HepG2 (cell line): Measurements from ENCODE around the gene MTRR. TPM values are rescaled to one million over a fixed set of nuclear protein-coding genes. Genes with fewer than 3 reads are reported as not detected.

Source experiments
- ATAC-seq: fragments of 200-7000 bp; cut with Tn5 transposase; 3 replicates; pipeline ENCODE4 v1.9.1; 2020; ENCODE audit warnings: mild to moderate bottlenecking, moderate library complexity
- BruUV-seq: library from RNA; stranded (reverse); fragments of 400-500 nt; replicated peaks from 2 replicates; lab custom pipeline; 2021; lab: Mats Ljungman, UMichigan
- CTCF ChIA-PET: fragments of 300-600 bp; formaldehyde crosslinking; extraction: SDS; loops from one replicate; lab custom pipeline; 2021; ENCODE audit warnings: low total read pairs, inconsistent platforms, low intra/inter-chr PET ratio; lab: Yijun Ruan, JAX
- POLR2A ChIA-PET: fragments of 350-600 bp; sonication (Branson Sonifier 250); formaldehyde crosslinking; loops from one replicate; lab custom pipeline; 2020; ENCODE audit warnings: antibody characterized with exemption, inconsistent platforms; lab: Yijun Ruan, JAX
- DNase-seq: peaks from one replicate; pipeline ENCODE4 v3.0.0-alpha.2; 2015; ENCODE audit warnings: low spot score
- FAIRE-seq: peaks from 3 replicates; lab custom pipeline; 2011; peaks lifted over from hg19 to GRCh38; lab: Jason Lieb, UNC
- H2AFZ ChIP-seq: one replicate; pipeline ENCODE4 v1.6.1; 2011; ENCODE audit warnings: low read length, inconsistent platforms
- H3K27ac ChIP-seq: fragments of 300-600 bp; 3 replicates; pipeline ENCODE4 v1.8.0; 2011; ENCODE audit warnings: mixed run types, mild to moderate bottlenecking, mixed read lengths, low read length, inconsistent platforms; ENCODE audit not compliant: insufficient read depth; ENCODE audit errors: extremely low read length
- H3K27me3 ChIP-seq, 2 experiments: fragments of 200-600 bp in 1 of 2; 2 replicates in 1 of 2; 3 replicates in 1 of 2; pipeline versions ENCODE4 v1.6.0 to v1.8.0; 2011; ENCODE audit warnings: low read length in 2 of 2, mild to moderate bottlenecking in 2 of 2, moderate library complexity in 2 of 2, inconsistent platforms in 1 of 2; ENCODE audit not compliant: insufficient read depth in 2 of 2, control insufficient read depth in 1 of 2
- H3K36me3 ChIP-seq, 2 experiments: fragments of 200-600 bp in 1 of 2; replicated peaks in 1 of 2; 2 replicates in 1 of 2; 3 replicates in 1 of 2; pipeline versions ENCODE4 v1.5.1 to v1.8.0; 2011; ENCODE audit warnings: low read length in 2 of 2, inconsistent platforms in 1 of 2; ENCODE audit not compliant: insufficient read depth in 2 of 2, control insufficient read depth in 1 of 2
- H3K4me1 ChIP-seq: 2 replicates; pipeline ENCODE4 v1.5.1; 2012; ENCODE audit warnings: low read length, inconsistent platforms; ENCODE audit not compliant: insufficient read depth
- H3K4me2 ChIP-seq: 2 replicates; pipeline ENCODE4 v1.6.0; 2011; ENCODE audit warnings: low read depth, low read length, inconsistent platforms
- H3K4me3 ChIP-seq, 3 experiments: fragments of 200-600 bp in 1 of 3; sonication (generic), shearing (Covaris generic) in 1 of 3; replicated peaks in 1 of 3; 2 replicates each; pipeline ENCODE4 v1.5.1; 2011 to 2016; ENCODE audit warnings: low read length in 3 of 3, inconsistent platforms in 2 of 3, low read depth in 2 of 3, mild to moderate bottlenecking in 2 of 3, control low read depth in 1 of 3, mixed read lengths in 1 of 3; ENCODE audit not compliant: insufficient read depth in 1 of 3
- H3K79me2 ChIP-seq: one replicate; pipeline ENCODE4 v1.6.1; 2011; ENCODE audit warnings: low read length, inconsistent platforms; ENCODE audit not compliant: insufficient read depth
- H3K9ac ChIP-seq: 2 replicates; pipeline ENCODE4 v1.6.0; 2011; ENCODE audit warnings: mild to moderate bottlenecking, low read depth, low read length, inconsistent platforms; ENCODE audit not compliant: insufficient read depth
- H3K9me3 ChIP-seq: 2 replicates; pipeline ENCODE4 v1.5.1; 2012; ENCODE audit warnings: mild to moderate bottlenecking, low read length
- H4K20me1 ChIP-seq: 2 replicates; pipeline ENCODE4 v1.6.0; 2011; ENCODE audit warnings: inconsistent platforms, mild to moderate bottlenecking, low read length, moderate library complexity; ENCODE audit not compliant: insufficient read depth
- BORCS8-MEF2B ChIP-seq: sonication (generic); formaldehyde crosslinking; IDR thresholded peaks from 2 replicates; pipeline ENCODE4 v1.8.0; 2022; ENCODE audit warnings: mild to moderate bottlenecking, missing genetic modification reagents
- GFI1 ChIP-seq: sonication (generic); formaldehyde crosslinking; IDR thresholded peaks from 2 replicates; pipeline ENCODE4 v1.5.0; 2020; ENCODE audit warnings: missing genetic modification reagents, mild to moderate bottlenecking, borderline replicate concordance
- KDM5B ChIP-seq: sonication (generic); formaldehyde crosslinking; IDR thresholded peaks from 2 replicates; pipeline ENCODE4 v1.4.0; 2020; ENCODE audit warnings: missing genetic modification reagents, mild to moderate bottlenecking, borderline replicate concordance
- LCORL ChIP-seq, 2 experiments: fragments of 450-650 bp in 1 of 2; sonication (generic) in 1 of 2; formaldehyde crosslinking in 1 of 2; IDR thresholded peaks; 2 replicates each; pipeline versions ENCODE4 v1.5.0 to v1.6.1; 2017 to 2020; ENCODE audit warnings: antibody characterized with exemption in 1 of 2, missing genetic modification reagents in 1 of 2
- MIER2 ChIP-seq: IDR thresholded peaks from 2 replicates; pipeline ENCODE4 v1.6.1; 2016; ENCODE audit warnings: missing biosample characterization, missing genetic modification reagents
- RAD21 ChIP-seq: fragments of 450-650 bp; formaldehyde crosslinking; IDR thresholded peaks from 2 replicates; pipeline ENCODE4 v1.5.0; 2020; ENCODE audit warnings: mild to moderate bottlenecking
- TCF7L2 ChIP-seq: IDR thresholded peaks from 2 replicates; pipeline ENCODE4 v1.6.1; 2011; ENCODE audit warnings: mild to moderate bottlenecking, low read depth, low read length, moderate library complexity
- TOE1 ChIP-seq: sonication (generic); formaldehyde crosslinking; IDR thresholded peaks from 2 replicates; pipeline ENCODE4 v1.4.0; 2020; ENCODE audit warnings: mild to moderate bottlenecking, missing genetic modification reagents
- U2AF2 ChIP-seq: fragments of 200-400 bp; formaldehyde crosslinking; IDR thresholded peaks from 2 replicates; pipeline ENCODE4 v1.6.1; 2017; ENCODE audit warnings: low read depth, mild to moderate bottlenecking, low read length
- ZBTB20 ChIP-seq: sonication (generic); formaldehyde crosslinking; IDR thresholded peaks from 2 replicates; pipeline ENCODE4 v1.8.1; 2023; ENCODE audit warnings: missing genetic modification reagents, low read depth, mild to moderate bottlenecking, borderline replicate concordance
- ZFY ChIP-seq: sonication (generic); formaldehyde crosslinking; IDR thresholded peaks from 2 replicates; pipeline ENCODE4 v1.4.0; 2020; ENCODE audit warnings: missing genetic modification reagents
- ZNF75D ChIP-seq: sonication (generic); formaldehyde crosslinking; IDR thresholded peaks from 2 replicates; pipeline ENCODE4 v1.8.1; 2023; ENCODE audit warnings: missing genetic modification reagents, mild to moderate bottlenecking, borderline replicate concordance
- WGBS: methylation state at CpG from one replicate; pipeline ENCODE4 v1.1.6; 2017; ENCODE audit warnings: low lambda C conversion rate; 5-methylcytosine and 5-hydroxymethylcytosine counted together
- in situ Hi-C: cut with HindIII; loops from 2 replicates; pipeline ENCODE4 v1.10.0; 2017; ENCODE audit warnings: low pct_unique_long_range_greater_than_20kb; ENCODE audit not compliant: extremely low pct_ligation_motif_present
- intact Hi-C: fragments of 100-400 bp; cut with micrococcal nuclease; formaldehyde crosslinking; loops from one replicate; pipeline ENCODE4 v1.10.0; 2022; ENCODE audit not compliant: unreplicated experiment
- polyA plus RNA-seq, 8 experiments: library from polyadenylated mRNA; depleted of rRNA in 3 of 8; stranded (reverse) in 7 of 8; unstranded in 1 of 8; fragments of >200 nt; fragmentation: Illumina TruSeq in 4 of 8; extraction: Trizol in 4 of 8; gene quantifications; 2 replicates each; pipeline versions ENCODE4 v1.2.1 to v1.2.3, GENCODE V29; 2011 to 2016; ENCODE audit warnings: low read depth in 4 of 8, missing spikeins in 1 of 8, mixed read lengths in 1 of 8; ENCODE audit not compliant: insufficient read depth in 1 of 8
- total RNA-seq, 5 experiments: library from RNA; depleted of rRNA; stranded (reverse); fragments of >200 nt; fragmentation: Illumina TruSeq; extraction: Trizol; gene quantifications; 2 replicates each; pipeline ENCODE4 v1.2.3, GENCODE V29; 2016; ENCODE audit warnings: low read depth in 1 of 5

Gene MTRR
- total and polyA plus RNA-seq, 2 of the 13 experiments (the other 11 are each of a cell fraction or from before 2014, with no cell fraction given) = 39.2 to 59.2 TPM

GRCh38 chr5:7852542-7852941 lies 16.4 kb upstream of the MTRR start:
- DNase-seq (no peak), FAIRE-seq (no peak)
- WGBS = 20% methylated on average over 1 of the region's 1 CpG
- intact Hi-C loops = no loop called here
- CTCF ChIA-PET = no interaction called here
- Histone ChIP-seq H4K20me1 (no peaks in the 10 kb centered on the region), H3K36me3 (no peaks in the 10 kb centered on the region), H3K4me1 (peaks cover 25% of the 10 kb centered on the region), H3K9ac (no peak overlapping the region), H3K9me3 (no peaks in the 10 kb centered on the region), H3K27ac (no peak overlapping the region), H3K4me2 (no peak overlapping the region)
- POLR2A ChIA-PET = interaction anchor here (3.6 kb wide), 1 partner anchor 16 kb away, joined by 18 read pairs; the partner anchor contains the start of genes FASTKD3 and MTRR
- no TSS peak for BruUV-seq
- TF ChIP-seq BORCS8-MEF2B = no peak
- TF ChIP-seq TOE1 (CRISPR knock-in tag) = no peak
- no peak for TF ChIP-seq ZFY
- no peak for TF ChIP-seq GFI1 (CRISPR knock-in tag)
- no peak for TF ChIP-seq TCF7L2
- TF ChIP-seq KDM5B (CRISPR knock-in tag) = no peak
- TF ChIP-seq LCORL (IDR thresholded peaks at IDR 0.05) = no peak
- TF ChIP-seq LCORL (CRISPR knock-in tag; IDR thresholded peaks at IDR 0.05) = no peak
- TF ChIP-seq ZNF75D = no peak
- TF ChIP-seq MIER2 = no peak
- TF ChIP-seq, all 625 proteins: peak for 0
- H3K79me2 ChIP-seq = no peaks in the 10 kb centered on the region
- H3K27me3 ChIP-seq = peaks cover 3 to 10% of the 10 kb centered on the region in 2 experiments; a peak in 2 of 5 replicates
- no peak overlapping the region for H3K4me3 ChIP-seq
- no peak overlapping the region for H2AFZ ChIP-seq
- in situ Hi-C loops = no loop called here
- no peak for ATAC-seq

GRCh38 chr5:7852988-7853387 lies 16.0 kb upstream of the MTRR start:
- intact Hi-C loops = no loop called here
- Histone ChIP-seq H4K20me1 (no peaks in the 10 kb centered on the region), H3K9me3 (no peaks in the 10 kb centered on the region), H3K36me3 (no peaks in the 10 kb centered on the region), H3K4me1 (peaks cover 25% of the 10 kb centered on the region), H3K79me2 (no peaks in the 10 kb centered on the region), H3K9ac (no peak overlapping the region), H3K27me3 (peaks cover 3 to 10% of the 10 kb centered on the region in 2 experiments; a peak in 2 of 5 replicates), H3K4me2 (no peak overlapping the region), H3K27ac (no peak overlapping the region), H2AFZ (no peak overlapping the region), H3K4me3 (no peak overlapping the region)
- no peak for DNase-seq
- in situ Hi-C loops = no loop called here
- no peak for TF ChIP-seq ZBTB20 (CRISPR knock-in tag)
- no peak for TF ChIP-seq U2AF2
- TF ChIP-seq RAD21 (CRISPR knock-in tag) = no peak
- no peak for ATAC-seq
- POLR2A ChIA-PET = no interaction called here
- no TSS peak for BruUV-seq
- CTCF ChIA-PET = no interaction called here
- 44% methylated on average over 2 of the region's 2 CpGs for WGBS
- no peak for FAIRE-seq
